ENCODE measurements around the gene PLEK2.
A peak's percentile ranks its signal among the peaks of the same experiment; 100 is the strongest.
"Not testable (repeated sequence)": the region's sequence is repeated elsewhere in the genome, so short reads cannot be mapped to it uniquely, and the experiment has no call there.

PLEK2 gene

GRCh38 chr14:67345583-67345982, 66.4 kb downstream of the PLEK2 start:
- TF ChIP-seq CTCF (IDR thresholded peaks at IDR 0.05; ENCODE audit: insufficient read depth, low read depth, low read length, missing control alignments): no peak
- no peak overlapping the region for H3K4me3 ChIP-seq (ENCODE audit: low read length)
- peak; percentile 70 for DNase-seq (ENCODE audit: low read depth)

GRCh38 chr14:67343601-67344230, 68.2 kb downstream of the PLEK2 start:
- no peak for TF ChIP-seq CTCF (IDR thresholded peaks at IDR 0.05; ENCODE audit: insufficient read depth, low read depth, low read length, missing control alignments)
- H3K4me3 ChIP-seq (ENCODE audit: low read length): no peak overlapping the region
- peak; percentile 92 for DNase-seq (ENCODE audit: low read depth)

GRCh38 chr14:67341231-67341630, 70.7 kb downstream of the PLEK2 start:
- DNase-seq (ENCODE audit: low read depth); H3K4me3 ChIP-seq (ENCODE audit: low read length): not testable (repeated sequence)
